ENCODE data around the gene CHAF1B.

- TF ChIP-seq CTCF (IDR thresholded peaks at IDR 0.05) (no peak), POLR2A (IDR thresholded peaks at IDR 0.05) (no peak)
Measured at GRCh38 chr21:36424592-36424991, 39.4 kb downstream of the CHAF1B start.

Measured in adrenal gland (tissue), 5 donors.